Smooth muscle cell (in vitro differentiated cells): ENCODE results near the gene DCUN1D4. TPM values are rescaled to one million over a fixed set of nuclear protein-coding genes. Genes with fewer than 3 reads are reported as not detected.

Experiments used
- DNase-seq: peaks from one replicate; lab custom pipeline; 2025; ENCODE audit not compliant: unreplicated experiment; lab: John Stamatoyannopoulos, UW
- H2AFZ ChIP-seq: fragments of 200-600 bp; sonication (generic); 2 replicates; pipeline ENCODE4 v1.6.0; 2016; ENCODE audit warnings: antibody characterized with exemption, low read depth, mild to moderate bottlenecking
- H3F3A ChIP-seq: fragments of 200-600 bp; sonication (generic); 2 replicates; pipeline ENCODE4 v1.6.0; 2017; ENCODE audit warnings: antibody characterized with exemption, low read depth
- H3K27ac ChIP-seq: fragments of 200-600 bp; sonication (generic); 2 replicates; pipeline ENCODE4 v1.5.1; 2016; ENCODE audit warnings: low read depth, mild to moderate bottlenecking
- H3K27me3 ChIP-seq: fragments of 200-600 bp; sonication (generic); 2 replicates; pipeline ENCODE4 v1.6.1; 2016; ENCODE audit warnings: low read depth, mild to moderate bottlenecking
- H3K36me3 ChIP-seq: fragments of 200-600 bp; sonication (generic); 2 replicates; pipeline ENCODE4 v1.5.1; 2016; ENCODE audit warnings: low read depth
- H3K4me1 ChIP-seq: fragments of 200-600 bp; sonication (generic); 2 replicates; pipeline ENCODE4 v1.5.1; 2016; ENCODE audit warnings: low read depth
- H3K4me2 ChIP-seq: fragments of 200-600 bp; sonication (generic); 2 replicates; pipeline ENCODE4 v1.6.0; 2016; ENCODE audit warnings: mild to moderate bottlenecking
- H3K4me3 ChIP-seq: fragments of 200-600 bp; sonication (generic); 2 replicates; pipeline ENCODE4 v1.5.1; 2016; ENCODE audit warnings: mild to moderate bottlenecking
- H3K79me2 ChIP-seq: fragments of 200-600 bp; sonication (generic); 2 replicates; pipeline ENCODE4 v1.6.0; 2016; ENCODE audit warnings: low read depth, mild to moderate bottlenecking
- H3K9ac ChIP-seq: fragments of 200-600 bp; sonication (generic); 2 replicates; pipeline ENCODE4 v1.6.0; 2016; ENCODE audit warnings: low read depth
- H3K9me3 ChIP-seq: fragments of 200-600 bp; sonication (generic); replicated peaks from 2 replicates; pipeline ENCODE4 v1.5.1; 2016; ENCODE audit warnings: low read depth
- H4K20me1 ChIP-seq: fragments of 200-600 bp; sonication (generic); 2 replicates; pipeline ENCODE4 v1.6.0; 2016; ENCODE audit warnings: low read depth
- WGBS: methylation state at CpG from one replicate; pipeline ENCODE4 v1.1.7; 2016; ENCODE audit warnings: low lambda C conversion rate; 5-methylcytosine and 5-hydroxymethylcytosine counted together
- polyA plus RNA-seq: library from polyadenylated mRNA; unstranded; fragments of >200 nt; fragmentation: Nextera tagmentation; extraction: Ambion mirVana; gene quantifications from 2 replicates; pipeline ENCODE4 v1.2.1, GENCODE V29; 2016
- total RNA-seq: library from RNA; depleted of rRNA; stranded (reverse); fragments of >200 nt; gene quantifications from 2 replicates; pipeline ENCODE4 v1.2.3, GENCODE V29; 2014
- TF ChIP-seq, protein P1 (sequence below): fragments of 200-600 bp; sonication (generic); IDR thresholded peaks from 2 replicates; pipeline ENCODE4 v1.5.1; 2017; ENCODE audit warnings: borderline replicate concordance, mild to moderate bottlenecking, antibody characterized with exemption; ENCODE audit not compliant: insufficient read depth, poor library complexity, severe bottlenecking

Gene DCUN1D4
- total RNA-seq: 22.9 and 31.5 TPM in 2 replicates
- 14.1 and 19.8 TPM in 2 replicates for polyA plus RNA-seq

DNA sequence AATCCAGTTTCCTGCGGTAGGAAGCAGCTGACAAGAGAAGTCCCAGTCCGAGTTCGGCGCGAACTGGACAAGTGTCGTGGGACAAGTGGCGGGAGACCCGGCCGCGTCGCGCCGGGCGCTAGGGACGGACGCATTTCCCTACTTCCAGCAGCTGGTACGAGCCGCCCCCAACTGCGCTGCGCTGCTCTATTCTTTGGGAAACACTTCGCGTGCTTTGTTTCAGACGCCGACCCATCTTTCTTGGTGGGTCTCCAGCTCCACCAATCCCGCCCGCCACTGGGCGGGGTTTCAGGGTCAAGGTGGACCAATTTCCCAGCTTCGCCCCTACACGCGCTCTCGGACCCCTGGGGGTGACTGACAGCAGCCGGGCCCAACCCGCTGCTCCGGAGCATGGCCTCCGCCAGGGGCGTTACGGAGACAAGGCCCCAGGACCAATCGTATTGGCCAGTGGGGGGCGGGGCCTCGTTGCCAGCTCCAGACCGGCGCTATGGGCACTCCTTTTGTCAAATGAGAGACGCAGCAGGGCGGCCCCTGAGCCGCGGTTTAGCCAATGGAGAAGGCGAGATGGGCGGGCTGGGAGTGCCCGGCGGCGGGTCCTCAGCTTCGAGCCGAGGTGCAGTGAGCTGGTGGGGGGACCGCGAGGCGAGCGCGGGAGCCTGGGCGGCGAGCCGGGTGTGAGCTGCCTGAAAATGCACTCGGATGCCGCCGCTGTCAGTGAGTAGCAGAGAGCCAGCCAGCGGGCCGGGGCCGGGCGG is at the start of gene DCUN1D4:
Gene DCUN1D4, plus strand, starts transcription at position 600 of the 755 bp plus-strand sequence. Its CDS starts 90 bp downstream, at position 690.
- peaks cover 30% of the 10 kb centered on the region for H4K20me1 ChIP-seq
- TF ChIP-seq, protein P1, sequence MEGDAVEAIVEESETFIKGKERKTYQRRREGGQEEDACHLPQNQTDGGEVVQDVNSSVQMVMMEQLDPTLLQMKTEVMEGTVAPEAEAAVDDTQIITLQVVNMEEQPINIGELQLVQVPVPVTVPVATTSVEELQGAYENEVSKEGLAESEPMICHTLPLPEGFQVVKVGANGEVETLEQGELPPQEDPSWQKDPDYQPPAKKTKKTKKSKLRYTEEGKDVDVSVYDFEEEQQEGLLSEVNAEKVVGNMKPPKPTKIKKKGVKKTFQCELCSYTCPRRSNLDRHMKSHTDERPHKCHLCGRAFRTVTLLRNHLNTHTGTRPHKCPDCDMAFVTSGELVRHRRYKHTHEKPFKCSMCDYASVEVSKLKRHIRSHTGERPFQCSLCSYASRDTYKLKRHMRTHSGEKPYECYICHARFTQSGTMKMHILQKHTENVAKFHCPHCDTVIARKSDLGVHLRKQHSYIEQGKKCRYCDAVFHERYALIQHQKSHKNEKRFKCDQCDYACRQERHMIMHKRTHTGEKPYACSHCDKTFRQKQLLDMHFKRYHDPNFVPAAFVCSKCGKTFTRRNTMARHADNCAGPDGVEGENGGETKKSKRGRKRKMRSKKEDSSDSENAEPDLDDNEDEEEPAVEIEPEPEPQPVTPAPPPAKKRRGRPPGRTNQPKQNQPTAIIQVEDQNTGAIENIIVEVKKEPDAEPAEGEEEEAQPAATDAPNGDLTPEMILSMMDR: peak; percentile 14

DNA sequence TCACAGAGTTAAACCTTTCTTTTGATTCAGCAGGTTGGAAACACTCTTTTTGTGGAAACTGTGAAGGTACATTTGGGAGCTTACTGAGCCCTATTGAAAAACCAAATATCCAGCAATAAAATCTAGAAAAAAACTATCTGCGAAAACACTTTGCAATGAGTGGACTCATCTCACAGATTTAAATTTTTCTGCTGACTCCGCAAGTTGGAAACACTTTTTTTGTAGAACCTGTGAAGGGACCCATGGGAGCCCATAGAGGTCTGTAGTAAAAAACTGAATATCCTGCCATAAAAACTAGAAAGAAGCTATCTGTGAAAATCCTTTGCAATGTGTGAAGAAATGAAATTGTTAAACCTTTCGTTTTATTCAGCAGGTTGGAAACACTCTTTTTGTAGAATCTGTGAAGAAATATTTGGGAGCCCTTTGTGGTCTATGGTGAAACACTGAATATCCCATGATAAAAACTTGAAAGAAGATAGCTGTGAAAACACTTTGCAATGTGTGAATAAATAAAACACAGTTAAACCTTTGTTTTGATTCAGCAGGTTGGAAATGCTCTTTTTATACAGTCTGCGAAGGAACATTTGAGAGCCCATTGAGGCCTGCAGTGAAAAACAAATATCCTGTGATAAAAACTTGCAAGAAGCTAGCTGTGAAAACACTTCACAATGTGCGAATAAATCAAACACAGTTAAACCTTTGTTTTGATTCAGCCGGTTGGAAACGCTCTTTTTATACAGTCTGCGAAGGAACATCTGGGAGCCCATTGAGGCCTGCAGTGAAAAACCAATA is 22.3 kb upstream of the DCUN1D4 start:
- Histone ChIP-seq H4K20me1 (no peaks in the 10 kb centered on the region), H3K36me3 (no peaks in the 10 kb centered on the region), H3K79me2 (no peaks in the 10 kb centered on the region), H3K27me3 (no peaks in the 10 kb centered on the region), H2AFZ (no peak overlapping the region), H3K4me2 (no peak overlapping the region), H3K4me1 (no peaks in the 10 kb centered on the region), H3K4me3 (no peak overlapping the region), H3K27ac (no peak overlapping the region), H3K9ac (no peak overlapping the region), H3K9me3 (peaks cover 3% of the 10 kb centered on the region), H3F3A (no peaks in the 10 kb centered on the region)
- DNase-seq: no peak
- TF ChIP-seq, protein P1: no peak
- 88% methylated on average over 8 of the region's 8 CpGs for WGBS

More for the DNA sequence above, at the start of gene DCUN1D4:
- Histone ChIP-seq H3K4me3 (peak within 1 kb of the TSS; percentile 75), H3F3A (no peaks in the 10 kb centered on the region), H3K9me3 (no peaks in the 10 kb centered on the region), H2AFZ (peak within 1 kb of the TSS; percentile 98), H3K27ac (peak within 1 kb of the TSS; percentile 71), H3K4me2 (peak within 1 kb of the TSS; percentile 92), H3K9ac (peak within 1 kb of the TSS; percentile 57), H3K36me3 (no peaks in the 10 kb centered on the region), H3K79me2 (peaks cover 30% of the 10 kb centered on the region), H3K27me3 (no peaks in the 10 kb centered on the region), H3K4me1 (peaks cover 26% of the 10 kb centered on the region)
- WGBS: under 1% methylated on average over 63 of the region's 68 CpGs
- peak; percentile 95 for DNase-seq

DNA sequence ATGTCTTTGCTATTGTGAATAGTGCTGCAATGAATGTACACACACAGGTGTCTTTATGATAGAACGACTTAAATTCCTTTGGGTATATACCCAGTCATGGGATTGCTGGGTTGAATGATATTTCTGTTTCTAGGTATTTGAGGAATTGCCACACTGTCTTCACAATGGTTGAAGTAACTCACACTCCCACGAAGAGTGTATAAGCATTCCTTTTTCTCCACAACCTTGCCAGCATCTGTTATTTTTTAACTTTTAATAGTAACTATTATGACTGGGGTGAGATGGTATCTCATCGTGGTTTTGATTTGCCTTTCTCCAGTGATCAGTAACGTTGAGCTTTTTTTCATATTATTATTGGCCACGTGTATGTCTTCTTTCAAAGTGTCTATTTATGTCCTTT is 17.6 kb upstream of the DCUN1D4 start:
- Histone ChIP-seq H3F3A (no peaks in the 10 kb centered on the region), H3K79me2 (no peaks in the 10 kb centered on the region), H2AFZ (no peak overlapping the region), H3K9ac (no peak overlapping the region), H4K20me1 (no peaks in the 10 kb centered on the region), H3K4me2 (no peak overlapping the region), H3K27me3 (no peaks in the 10 kb centered on the region), H3K9me3 (no peaks in the 10 kb centered on the region), H3K4me1 (no peaks in the 10 kb centered on the region), H3K36me3 (no peaks in the 10 kb centered on the region), H3K27ac (no peak overlapping the region), H3K4me3 (no peak overlapping the region)
- no peak for DNase-seq
- WGBS: 67% methylated on average over 5 of the region's 5 CpGs
- TF ChIP-seq, protein P1: no peak
